Parathyroid adenoma (tissue), 2 donors: ENCODE results near the gene CAMKMT.

Source experiments
- H2AFZ ChIP-seq: fragments of 300-600 bp; sonication (generic); one replicate; pipeline ENCODE4 v1.7.0; 2017; ENCODE audit warnings: antibody characterized with exemption, mild to moderate bottlenecking
- H3K27ac ChIP-seq: fragments of 300-600 bp; sonication (generic); one replicate; pipeline ENCODE4 v1.7.0; 2017
- H3K27me3 ChIP-seq: fragments of 300-600 bp; sonication (generic); one replicate; pipeline ENCODE4 v1.7.0; 2017; ENCODE audit warnings: low read length; ENCODE audit not compliant: control insufficient read depth, insufficient read depth
- H3K36me3 ChIP-seq: fragments of 300-600 bp; sonication (generic); one replicate; pipeline ENCODE4 v1.7.0; 2017; ENCODE audit warnings: low read length; ENCODE audit not compliant: control insufficient read depth, insufficient read depth
- H3K4me1 ChIP-seq: fragments of 300-600 bp; sonication (generic); one replicate; pipeline ENCODE4 v1.7.0; 2017; ENCODE audit warnings: control low read depth
- H3K4me2 ChIP-seq: fragments of 300-600 bp; sonication (generic); one replicate; pipeline ENCODE4 v1.7.0; 2017; ENCODE audit warnings: low read length
- H3K4me3 ChIP-seq: fragments of 300-600 bp; sonication (generic); one replicate; pipeline ENCODE4 v1.7.0; 2017; ENCODE audit warnings: low read depth, low read length
- H3K79me2 ChIP-seq: fragments of 300-600 bp; sonication (generic); one replicate; pipeline ENCODE4 v1.7.0; 2017; ENCODE audit warnings: control low read depth
- H3K9ac ChIP-seq: fragments of 300-600 bp; sonication (generic); one replicate; pipeline ENCODE4 v1.7.0; 2017; ENCODE audit warnings: mild to moderate bottlenecking
- H3K9me3 ChIP-seq: fragments of 300-600 bp; sonication (generic); one replicate; pipeline ENCODE4 v1.7.0; 2017; ENCODE audit warnings: low read length; ENCODE audit not compliant: control insufficient read depth
- CTCF ChIP-seq: fragments of 300-600 bp; sonication (generic); IDR thresholded peaks from one replicate; pipeline ENCODE4 v1.7.0; 2017; ENCODE audit warnings: antibody characterized with exemption, mild to moderate bottlenecking
- donor health status: primary hyperparathyroidism.

CAMKMT gene

GRCh38 chr2:44802777-44803424 lies 441.2 kb downstream of the CAMKMT start:
- no peak for TF ChIP-seq CTCF
- Histone ChIP-seq H3K79me2 (no peaks in the 10 kb centered on the region), H3K36me3 (no peaks in the 10 kb centered on the region), H2AFZ (peak overlapping the region; percentile 38), H3K4me3 (no peak overlapping the region), H3K9ac (no peak overlapping the region), H3K4me2 (no peak overlapping the region), H3K9me3 (no peaks in the 10 kb centered on the region), H3K27me3 (peaks cover 8% of the 10 kb centered on the region), H3K4me1 (no peaks in the 10 kb centered on the region), H3K27ac (no peak overlapping the region)

- Histone ChIP-seq H3K4me2 (no peak overlapping the region), H3K9me3 (no peaks in the 10 kb centered on the region), H3K9ac (no peak overlapping the region), H3K4me1 (no peaks in the 10 kb centered on the region), H3K27me3 (peaks cover 8% of the 10 kb centered on the region), H3K36me3 (no peaks in the 10 kb centered on the region), H3K4me3 (no peak overlapping the region), H2AFZ (no peak overlapping the region), H3K79me2 (no peaks in the 10 kb centered on the region), H3K27ac (no peak overlapping the region)
- no peak for TF ChIP-seq CTCF
Measured at GRCh38 chr2:44804406-44805265, 442.9 kb downstream of the CAMKMT start.

- H3K27me3 ChIP-seq: peaks cover 6% of the 10 kb centered on the region
- no peaks in the 10 kb centered on the region for H3K79me2 ChIP-seq
- H3K27ac ChIP-seq: no peak overlapping the region
- no peaks in the 10 kb centered on the region for H3K36me3 ChIP-seq
- no peaks in the 10 kb centered on the region for H3K9me3 ChIP-seq
- no peak overlapping the region for H3K4me2 ChIP-seq
- no peaks in the 10 kb centered on the region for H3K4me1 ChIP-seq
- H3K9ac ChIP-seq: no peak overlapping the region
- no peak overlapping the region for H3K4me3 ChIP-seq
- TF ChIP-seq CTCF: no peak
- H2AFZ ChIP-seq: no peak overlapping the region
Measured at GRCh38 chr2:44805401-44806235, 443.9 kb downstream of the CAMKMT start.

- no peak overlapping the region for H3K27ac ChIP-seq
- no peak overlapping the region for H3K4me2 ChIP-seq
- peaks cover 6% of the 10 kb centered on the region for H3K27me3 ChIP-seq
- no peaks in the 10 kb centered on the region for H3K4me1 ChIP-seq
- H3K4me3 ChIP-seq: no peak overlapping the region
- H3K9me3 ChIP-seq: no peaks in the 10 kb centered on the region
- no peak overlapping the region for H2AFZ ChIP-seq
- no peak overlapping the region for H3K9ac ChIP-seq
- no peak for TF ChIP-seq CTCF
- no peaks in the 10 kb centered on the region for H3K36me3 ChIP-seq
- no peaks in the 10 kb centered on the region for H3K79me2 ChIP-seq
Measured at GRCh38 chr2:44807201-44808025, 445.7 kb downstream of the CAMKMT start.
